Measurements from ENCODE around the gene NDUFA13. TPM values are rescaled to one million over a fixed set of nuclear protein-coding genes. Genes with fewer than 3 reads are reported as not detected.

NDUFA13 gene
- total and polyA plus RNA-seq, 2 experiments from 2014 or later, result 80.4 to 615 TPM

- WGBS (ENCODE audit: low lambda C conversion rate, missing lambda C conversion rate), result 96% methylated on average over 25 of the region's 27 CpGs
- no peak overlapping the region for H3K4me3 ChIP-seq
- no peaks in the 10 kb centered on the region for H3K4me1 ChIP-seq (ENCODE audit: insufficient read depth)
- no peaks in the 10 kb centered on the region for H3K27me3 ChIP-seq
- DNase-seq (ENCODE audit: low spot score), result no peak
- no peak overlapping the region for H2AFZ ChIP-seq
- H3K79me2 ChIP-seq, result peaks cover 22% of the 10 kb centered on the region
- no peaks in the 10 kb centered on the region for H3K9me3 ChIP-seq (ENCODE audit: low read depth)
- no peaks in the 10 kb centered on the region for H3K36me3 ChIP-seq (replicated peaks; ENCODE audit: insufficient read depth, low read depth)
- no peak overlapping the region for H3K4me2 ChIP-seq
- H4K20me1 ChIP-seq (ENCODE audit: insufficient read depth, poor library complexity, severe bottlenecking), result peaks cover 17% of the 10 kb centered on the region
- no peaks in the 10 kb centered on the region for H3K9me2 ChIP-seq (replicated peaks; ENCODE audit: insufficient read depth)
- no peak for TF ChIP-seq EZH2phosphoT487 (IDR thresholded peaks at IDR 0.05; ENCODE audit: low read depth, severe bottlenecking, unreplicated experiment)
- TF ChIP-seq, protein P1, sequence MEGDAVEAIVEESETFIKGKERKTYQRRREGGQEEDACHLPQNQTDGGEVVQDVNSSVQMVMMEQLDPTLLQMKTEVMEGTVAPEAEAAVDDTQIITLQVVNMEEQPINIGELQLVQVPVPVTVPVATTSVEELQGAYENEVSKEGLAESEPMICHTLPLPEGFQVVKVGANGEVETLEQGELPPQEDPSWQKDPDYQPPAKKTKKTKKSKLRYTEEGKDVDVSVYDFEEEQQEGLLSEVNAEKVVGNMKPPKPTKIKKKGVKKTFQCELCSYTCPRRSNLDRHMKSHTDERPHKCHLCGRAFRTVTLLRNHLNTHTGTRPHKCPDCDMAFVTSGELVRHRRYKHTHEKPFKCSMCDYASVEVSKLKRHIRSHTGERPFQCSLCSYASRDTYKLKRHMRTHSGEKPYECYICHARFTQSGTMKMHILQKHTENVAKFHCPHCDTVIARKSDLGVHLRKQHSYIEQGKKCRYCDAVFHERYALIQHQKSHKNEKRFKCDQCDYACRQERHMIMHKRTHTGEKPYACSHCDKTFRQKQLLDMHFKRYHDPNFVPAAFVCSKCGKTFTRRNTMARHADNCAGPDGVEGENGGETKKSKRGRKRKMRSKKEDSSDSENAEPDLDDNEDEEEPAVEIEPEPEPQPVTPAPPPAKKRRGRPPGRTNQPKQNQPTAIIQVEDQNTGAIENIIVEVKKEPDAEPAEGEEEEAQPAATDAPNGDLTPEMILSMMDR (IDR thresholded peaks at IDR 0.05; ENCODE audit: poor library complexity), result no peak
- no peak for TF ChIP-seq EZH2 (IDR thresholded peaks at IDR 0.05; ENCODE audit: borderline replicate concordance)
- H3K27ac ChIP-seq, result no peak overlapping the region
Observed at GRCh38 chr19:19527674-19528625, 11.9 kb downstream of the NDUFA13 start.

DNA sequence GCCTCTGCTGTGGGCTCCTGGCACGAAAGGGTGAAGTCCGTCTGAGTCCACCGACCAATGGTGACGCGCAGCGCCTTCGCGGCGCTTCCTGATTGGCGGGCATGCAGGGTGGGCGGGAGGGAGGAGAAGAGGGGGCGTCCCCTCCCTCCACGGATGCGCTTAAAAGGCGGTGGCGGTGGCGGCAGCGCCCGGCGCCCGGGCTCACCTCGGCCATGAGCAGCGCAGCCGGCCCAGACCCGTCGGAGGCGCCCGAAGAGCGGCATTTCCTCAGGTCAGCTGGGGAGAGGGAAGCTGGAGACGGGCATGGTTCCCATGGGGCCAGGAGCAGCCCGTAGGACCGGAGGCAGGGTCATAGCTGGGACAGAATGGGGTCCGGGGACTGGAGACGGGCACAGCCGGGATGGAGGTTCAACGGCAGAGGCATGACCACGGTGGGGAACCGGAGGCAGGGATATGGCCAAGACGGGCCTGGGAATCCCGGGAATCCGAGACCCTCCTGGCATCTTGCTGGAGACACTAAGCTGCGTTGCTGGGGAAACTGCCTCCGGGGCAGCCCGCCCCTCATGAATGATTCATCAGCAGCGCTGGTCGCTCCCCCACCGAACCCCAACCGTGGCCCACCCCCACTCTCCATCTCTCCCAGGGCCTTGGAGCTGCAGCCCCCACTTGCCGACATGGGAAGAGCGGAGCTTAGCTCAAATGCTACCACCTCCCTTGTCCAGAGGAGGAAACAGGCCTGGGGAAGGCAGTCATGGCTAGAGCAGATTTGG lies 12.9 kb downstream of the NDUFA13 start, which contains the start of gene YJEFN3:
YJEFN3 (plus strand) TSS at position 191 of the 770 bp plus-strand sequence; CDS start at position 213, 22 bp downstream.
- no peaks in the 10 kb centered on the region for H3K9me2 ChIP-seq (replicated peaks; ENCODE audit: insufficient read depth)
- DNase-seq (ENCODE audit: low spot score), result no peak
- H4K20me1 ChIP-seq (ENCODE audit: insufficient read depth, poor library complexity, severe bottlenecking), result peaks cover 12% of the 10 kb centered on the region
- H3K4me3 ChIP-seq, result no peak within 1 kb of the TSS
- no peaks in the 10 kb centered on the region for H3K27me3 ChIP-seq
- WGBS (ENCODE audit: low lambda C conversion rate, missing lambda C conversion rate), result 87% methylated on average over 23 of the region's 50 CpGs
- H3K4me1 ChIP-seq (ENCODE audit: insufficient read depth), result peaks cover 4% of the 10 kb centered on the region
- peaks cover 12% of the 10 kb centered on the region for H3K79me2 ChIP-seq
- no peaks in the 10 kb centered on the region for H3K9me3 ChIP-seq (ENCODE audit: low read depth)
- H2AFZ ChIP-seq, result no peak within 1 kb of the TSS
- H3K27ac ChIP-seq, result no peak within 1 kb of the TSS
- TF ChIP-seq EZH2 (IDR thresholded peaks at IDR 0.05; ENCODE audit: borderline replicate concordance) (no peak), EZH2phosphoT487 (IDR thresholded peaks at IDR 0.05; ENCODE audit: low read depth, severe bottlenecking, unreplicated experiment) (no peak)
- TF ChIP-seq, protein P1 (IDR thresholded peaks at IDR 0.05; ENCODE audit: poor library complexity), result no peak
- H3K36me3 ChIP-seq (replicated peaks; ENCODE audit: insufficient read depth, low read depth), result no peaks in the 10 kb centered on the region
- no peak within 1 kb of the TSS for H3K4me2 ChIP-seq

DNA sequence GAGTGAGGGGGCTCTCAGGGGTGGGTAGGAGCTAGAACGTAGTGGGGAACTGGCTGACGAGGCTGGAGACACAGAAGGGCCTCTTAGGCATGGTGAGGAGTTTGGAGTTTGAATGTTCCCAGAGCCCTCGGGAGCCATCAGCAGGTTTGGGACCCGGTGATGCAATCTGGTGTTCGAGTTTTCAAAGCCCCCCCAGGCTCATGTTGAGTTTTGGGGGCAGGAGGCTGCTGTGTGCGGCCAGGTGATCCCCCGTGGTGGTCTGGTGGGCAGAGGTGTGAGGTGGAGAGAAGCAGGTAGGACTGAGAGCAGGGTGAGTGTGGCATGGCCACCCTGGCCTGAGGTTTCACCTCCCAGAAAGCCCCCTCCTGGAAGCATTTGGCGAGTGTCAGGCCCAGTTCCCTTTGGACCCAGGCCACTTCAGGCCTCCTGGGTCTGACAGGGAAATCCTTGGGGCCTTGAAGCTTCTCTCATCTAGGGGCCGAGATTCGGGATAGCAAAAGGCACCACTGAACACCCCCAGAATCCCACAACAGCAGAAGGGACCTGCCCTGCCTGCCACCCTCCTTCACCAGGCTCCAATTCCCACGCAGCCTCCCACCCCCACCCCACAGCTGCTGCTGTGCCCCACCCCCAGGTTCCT lies 13.9 kb downstream of the NDUFA13 start:
- Histone ChIP-seq H3K27ac (no peak overlapping the region), H4K20me1 (ENCODE audit: insufficient read depth, poor library complexity, severe bottlenecking) (peaks cover 3% of the 10 kb centered on the region), H3K36me3 (replicated peaks; ENCODE audit: insufficient read depth, low read depth) (no peaks in the 10 kb centered on the region), H3K9me3 (ENCODE audit: low read depth) (no peaks in the 10 kb centered on the region), H3K9me2 (replicated peaks; ENCODE audit: insufficient read depth) (no peaks in the 10 kb centered on the region), H3K79me2 (peaks cover 3% of the 10 kb centered on the region), H3K4me1 (ENCODE audit: insufficient read depth) (peaks cover 9% of the 10 kb centered on the region), H2AFZ (no peak overlapping the region), H3K4me2 (no peak overlapping the region), H3K4me3 (no peak overlapping the region), H3K27me3 (no peaks in the 10 kb centered on the region)
- DNase-seq (ENCODE audit: low spot score), result no peak
- WGBS (ENCODE audit: low lambda C conversion rate, missing lambda C conversion rate), result 83% methylated on average over 9 of the region's 11 CpGs
- TF ChIP-seq, protein P1 (IDR thresholded peaks at IDR 0.05; ENCODE audit: poor library complexity), result no peak
- no peak for TF ChIP-seq EZH2phosphoT487 (IDR thresholded peaks at IDR 0.05; ENCODE audit: low read depth, severe bottlenecking, unreplicated experiment)
- no peak for TF ChIP-seq EZH2 (IDR thresholded peaks at IDR 0.05; ENCODE audit: borderline replicate concordance)

Data from hepatocyte (in vitro differentiated cells).